ENCODE measurements around the gene DAPK1.

- no peak for TF ChIP-seq CTCF (IDR thresholded peaks at IDR 0.05)
- TF ChIP-seq FOXM1 (IDR thresholded peaks at IDR 0.05; ENCODE audit: low read depth): no peak
- no peak for TF ChIP-seq JUND (IDR thresholded peaks at IDR 0.05)
- TF ChIP-seq TAF1 (IDR thresholded peaks at IDR 0.05; ENCODE audit: borderline replicate concordance, low read depth, low read length): no peak
- no peak for TF ChIP-seq MAX (IDR thresholded peaks at IDR 0.05; ENCODE audit: low read depth)
- no peak for TF ChIP-seq EP300 (IDR thresholded peaks at IDR 0.05; ENCODE audit: borderline replicate concordance in 1 of 2, low read depth in 1 of 2, low read length in 1 of 2)
- no peak for TF ChIP-seq MXI1 (IDR thresholded peaks at IDR 0.05; ENCODE audit: low read depth, low read length)
Measured at GRCh38 chr9:87592554-87593358, 95.1 kb downstream of the DAPK1 start.

Measured in SK-N-SH (cell line).